Spleen (tissue), 11 donors: ENCODE measurements around the gene SPPL2C. TPM values are rescaled to one million over a fixed set of nuclear protein-coding genes. Genes with fewer than 3 reads are reported as not detected.

Experiments
- DNase-seq: peaks from one replicate; pipeline ENCODE4 v3.0.0-alpha.2; 2020
- H3K27ac ChIP-seq, 8 donors: fragments of 200-600 bp; sonication (generic) in 7 of 8; 1 replicate in 4 of 8; 2 replicates in 4 of 8; pipeline versions ENCODE4 v1.5.0 to v1.8.0; 2016 to 2021; ENCODE audit warnings: inconsistent platforms in 4 of 8, mild to moderate bottlenecking in 4 of 8, moderate library complexity in 1 of 8
- H3K27me3 ChIP-seq, 7 donors: fragments of 200-600 bp; sonication (generic) in 6 of 7; replicated peaks in 1 of 7; 1 replicate in 4 of 7; 2 replicates in 3 of 7; pipeline versions ENCODE4 v1.5.0 to v1.8.0; 2016 to 2021; ENCODE audit warnings: inconsistent platforms in 3 of 7, mild to moderate bottlenecking in 1 of 7
- H3K36me3 ChIP-seq, 6 donors: fragments of 200-600 bp; sonication (generic) in 5 of 6; 1 replicate in 4 of 6; 2 replicates in 2 of 6; pipeline versions ENCODE4 v1.5.0 to v1.8.0; 2016 to 2021; ENCODE audit warnings: inconsistent platforms in 2 of 6
- H3K4me1 ChIP-seq, 6 donors: fragments of 200-600 bp; sonication (generic) in 5 of 6; 1 replicate in 3 of 6; 2 replicates in 3 of 6; pipeline versions ENCODE4 v1.5.0 to v1.8.0; 2016 to 2021; ENCODE audit warnings: inconsistent platforms in 3 of 6
- H3K4me3 ChIP-seq, 8 donors: fragments of 200-600 bp; sonication (generic) in 7 of 8; 1 replicate in 4 of 8; 2 replicates in 4 of 8; pipeline versions ENCODE4 v1.5.0 to v1.8.0; 2016 to 2021; ENCODE audit warnings: inconsistent platforms in 4 of 8, mild to moderate bottlenecking in 4 of 8, moderate library complexity in 2 of 8
- H3K9me3 ChIP-seq, 8 donors: fragments of 200-600 bp; sonication (generic) in 7 of 8; 1 replicate in 4 of 8; 2 replicates in 4 of 8; pipeline versions ENCODE4 v1.5.0 to v1.8.0; 2016 to 2021; ENCODE audit warnings: inconsistent platforms in 4 of 8
- POLR2A ChIP-seq, 3 donors: fragments of 450-650 bp; IDR thresholded peaks; one replicate each; pipeline ENCODE4 v1.5.1; 2017; ENCODE audit warnings: antibody characterized with exemption in 3 of 3, mild to moderate bottlenecking in 1 of 3
- POLR2AphosphoS5 ChIP-seq, 3 donors: sonication (generic); formaldehyde crosslinking; IDR thresholded peaks; one replicate each; pipeline ENCODE4 v1.5.1; 2017; ENCODE audit warnings: antibody characterized with exemption in 3 of 3
- WGBS, 5 donors: extraction: QIAGEN DNeasy Blood & Tissue Kit in 3 of 5; methylation state at CpG; one replicate each; pipeline versions ENCODE4 v1.1.5 to v1.1.7; 2013 to 2018; 5-methylcytosine and 5-hydroxymethylcytosine counted together
- intact Hi-C: fragments of 100-400 bp; cut with DNase I; formaldehyde crosslinking; loops from one replicate; pipeline ENCODE4 v1.15.0; 2023; ENCODE audit warnings: low total_unique reads
- polyA plus RNA-seq, 3 donors: library from polyadenylated mRNA; stranded (reverse); fragments of 200-250 nt; gene quantifications; one replicate each; pipeline ENCODE4 v1.2.1, GENCODE V29; 2013
- total RNA-seq, 7 donors: library from RNA; depleted of rRNA in 3 of 7; stranded (reverse); fragments of >200 nt in 3 of 7; fragmentation: NEBNext Ultra II Directional in 4 of 7; extraction: Animal tissue kit (Norgen Biotek cat#: 25700) in 4 of 7; gene quantifications; one replicate each; pipeline versions ENCODE4 v1.1.0 to v1.2.1, GENCODE V29; 2016 to 2021
- TF ChIP-seq, protein P1 (sequence below), 11 experiments: fragments of 200-600 bp in 7 of 11; fragments of 450-650 bp in 4 of 11; sonication (generic) in 4 of 11; IDR thresholded peaks in 8 of 11; conservative IDR thresholded peaks in 3 of 11; 1 replicate in 7 of 11; 2 replicates in 4 of 11; pipeline versions ENCODE4 v1.4.0 to v1.8.0; 2016 to 2021; ENCODE audit warnings: antibody characterized with exemption in 11 of 11, inconsistent platforms in 4 of 11, mild to moderate bottlenecking in 1 of 11
- donor health status: healthy with polysubstance abuse.
- donor health status: DM: no; HTN: no; CAD: no; lungs with moderate emphysema.
- donor health status: DM: no; HTN: no; CAD: no.
- donor health status: Bipolar disorder and iron deficiency.
- donor health status: healthy.
- donor health status: DM: no; HTN: no; CAD: no.
- donor health status: DM: yes; HTN: yes; CAD: no.

Gene SPPL2C
- total and polyA plus RNA-seq, 10 donors, result not detected

DNA sequence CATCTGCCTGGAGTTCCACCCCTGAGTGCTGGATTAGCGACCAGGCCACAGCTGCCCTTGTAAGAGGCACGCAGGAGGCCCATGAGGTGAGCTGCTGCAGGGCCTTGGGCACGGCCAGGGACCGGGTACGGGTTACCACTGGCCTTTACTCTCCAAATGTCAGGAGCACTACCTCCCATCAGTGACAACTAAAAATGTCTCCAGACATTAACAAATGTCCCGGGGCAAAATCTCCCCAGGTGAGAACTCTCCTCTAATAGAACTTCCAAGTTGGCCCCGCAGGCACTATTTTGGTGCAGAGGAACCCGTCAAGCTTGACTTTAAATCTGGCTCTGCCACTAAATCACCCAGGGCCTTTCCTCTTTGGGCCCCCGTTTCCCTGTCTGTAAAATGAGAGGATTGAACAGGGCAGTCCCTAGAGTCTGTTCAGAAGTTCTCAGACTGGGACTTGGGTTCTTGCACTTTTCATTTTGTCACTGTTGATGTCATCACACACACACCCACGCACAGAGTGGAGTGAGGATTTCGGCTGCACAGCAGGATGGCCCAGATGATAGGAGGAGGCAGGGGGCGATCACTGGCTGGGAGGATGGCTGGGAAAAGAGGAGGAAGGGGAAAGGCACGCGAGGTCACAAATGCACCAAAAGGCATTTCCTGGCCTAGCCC, 25.1 kb downstream of the SPPL2C start:
- Histone ChIP-seq H3K27me3 (peaks cover 0 to 11% (median 0%) of the 10 kb centered on the region in 7 donors), H3K9me3 (no peaks in the 10 kb centered on the region), H3K4me3 (no peak overlapping the region), H3K27ac (peak overlapping the region in 3 of 8 donors; percentile 54 to 60 (median 55)), H3K36me3 (no peaks in the 10 kb centered on the region), H3K4me1 (peaks cover 0 to 24% (median 11%) of the 10 kb centered on the region in 6 donors)
- 64 to 76% (median 68%) methylated on average over 14 of the region's 14 CpGs for WGBS, 5 donors
- no peak for TF ChIP-seq POLR2A (IDR thresholded peaks at IDR 0.05)
- TF ChIP-seq, protein P1, sequence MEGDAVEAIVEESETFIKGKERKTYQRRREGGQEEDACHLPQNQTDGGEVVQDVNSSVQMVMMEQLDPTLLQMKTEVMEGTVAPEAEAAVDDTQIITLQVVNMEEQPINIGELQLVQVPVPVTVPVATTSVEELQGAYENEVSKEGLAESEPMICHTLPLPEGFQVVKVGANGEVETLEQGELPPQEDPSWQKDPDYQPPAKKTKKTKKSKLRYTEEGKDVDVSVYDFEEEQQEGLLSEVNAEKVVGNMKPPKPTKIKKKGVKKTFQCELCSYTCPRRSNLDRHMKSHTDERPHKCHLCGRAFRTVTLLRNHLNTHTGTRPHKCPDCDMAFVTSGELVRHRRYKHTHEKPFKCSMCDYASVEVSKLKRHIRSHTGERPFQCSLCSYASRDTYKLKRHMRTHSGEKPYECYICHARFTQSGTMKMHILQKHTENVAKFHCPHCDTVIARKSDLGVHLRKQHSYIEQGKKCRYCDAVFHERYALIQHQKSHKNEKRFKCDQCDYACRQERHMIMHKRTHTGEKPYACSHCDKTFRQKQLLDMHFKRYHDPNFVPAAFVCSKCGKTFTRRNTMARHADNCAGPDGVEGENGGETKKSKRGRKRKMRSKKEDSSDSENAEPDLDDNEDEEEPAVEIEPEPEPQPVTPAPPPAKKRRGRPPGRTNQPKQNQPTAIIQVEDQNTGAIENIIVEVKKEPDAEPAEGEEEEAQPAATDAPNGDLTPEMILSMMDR (IDR thresholded peaks at IDR 0.05 in 8 of 11, conservative IDR thresholded peaks at IDR 0.05 in 3 of 11), result no peak
- TF ChIP-seq POLR2AphosphoS5 (IDR thresholded peaks at IDR 0.05), result peak in 1 of 3 donors; percentile 45
- intact Hi-C loops, result no loop called here
- DNase-seq, result no peak

DNA sequence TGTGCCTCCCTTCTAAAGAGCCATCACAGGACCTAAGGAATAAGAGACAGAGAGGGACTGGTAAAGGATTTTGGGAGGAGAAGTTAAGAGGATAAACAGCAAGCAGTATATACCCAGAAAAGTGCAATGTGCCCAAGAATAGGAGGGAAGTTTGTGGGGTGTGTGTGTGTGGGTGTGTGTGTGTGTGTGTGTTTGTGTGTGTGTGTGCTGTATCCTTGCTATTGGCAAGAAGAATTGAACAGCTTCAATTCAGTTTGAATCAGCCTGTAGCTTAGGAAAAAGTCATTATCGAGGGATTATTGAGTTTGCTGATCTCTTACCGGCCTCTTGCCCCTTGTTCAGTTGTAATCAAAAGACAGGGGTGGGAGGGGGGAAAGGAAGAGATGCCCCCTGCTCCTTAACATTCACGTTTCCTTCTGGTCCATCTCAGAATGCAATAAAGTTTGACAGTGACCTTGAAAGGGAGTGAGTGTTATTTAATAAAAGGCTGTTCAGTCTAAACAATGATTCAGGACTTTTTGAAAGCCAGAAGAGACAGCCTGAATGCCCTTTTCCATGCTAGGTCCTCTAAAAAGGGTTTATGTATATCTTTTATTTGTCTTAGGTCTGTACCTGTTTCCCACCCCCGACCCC, 25.8 kb downstream of the SPPL2C start:
- H3K27me3 ChIP-seq, result peaks cover 0 to 4% (median 0%) of the 10 kb centered on the region in 7 donors
- H3K9me3 ChIP-seq, result no peaks in the 10 kb centered on the region
- no peak for TF ChIP-seq POLR2A (IDR thresholded peaks at IDR 0.05)
- TF ChIP-seq, protein P1 (IDR thresholded peaks at IDR 0.05 in 8 of 11, conservative IDR thresholded peaks at IDR 0.05 in 3 of 11), result no peak
- intact Hi-C loops, result no loop called here
- no peak for DNase-seq
- H3K36me3 ChIP-seq, result no peaks in the 10 kb centered on the region
- 42 to 54% (median 47%) methylated on average over 4 of the region's 4 CpGs for WGBS, 5 donors
- H3K27ac ChIP-seq, result peak overlapping the region in 3 of 8 donors; percentile 54 to 60 (median 55)
- peaks cover 0 to 24% (median 11%) of the 10 kb centered on the region in 6 donors for H3K4me1 ChIP-seq
- no peak overlapping the region for H3K4me3 ChIP-seq

DNA sequence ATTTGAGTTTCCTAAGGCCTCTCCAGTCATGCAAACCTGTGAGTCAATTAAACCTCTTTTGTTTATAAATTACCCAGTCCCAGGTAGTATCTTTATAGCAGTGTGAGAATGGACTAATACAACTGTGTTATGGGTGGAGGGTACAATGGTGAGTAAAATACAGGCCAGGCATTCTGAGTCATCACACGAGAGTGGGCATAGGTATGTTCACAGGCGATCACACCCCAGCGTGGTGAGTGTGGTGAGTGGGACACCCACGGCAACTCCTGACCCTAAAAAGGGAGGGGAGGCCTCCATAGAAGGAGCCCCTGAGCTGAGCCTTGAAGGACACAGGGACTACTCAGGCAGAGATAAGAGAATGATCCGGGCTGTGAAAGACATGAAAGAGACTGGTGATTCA, 27.0 kb downstream of the SPPL2C start:
- Histone ChIP-seq H3K4me1 (peaks cover 0 to 24% (median 11%) of the 10 kb centered on the region in 6 donors), H3K27ac (no peak overlapping the region), H3K9me3 (no peaks in the 10 kb centered on the region), H3K27me3 (peaks cover 0 to 4% (median 0%) of the 10 kb centered on the region in 7 donors), H3K4me3 (no peak overlapping the region), H3K36me3 (no peaks in the 10 kb centered on the region)
- intact Hi-C loops, result no loop called here
- DNase-seq, result no peak
- TF ChIP-seq POLR2AphosphoS5 (IDR thresholded peaks at IDR 0.05) (no peak), POLR2A (IDR thresholded peaks at IDR 0.05) (no peak)
- TF ChIP-seq, protein P1 (IDR thresholded peaks at IDR 0.05 in 8 of 11, conservative IDR thresholded peaks at IDR 0.05 in 3 of 11), result no peak
- WGBS, 5 donors, result 80 to 87% (median 84%) methylated on average over 5 of the region's 5 CpGs

DNA sequence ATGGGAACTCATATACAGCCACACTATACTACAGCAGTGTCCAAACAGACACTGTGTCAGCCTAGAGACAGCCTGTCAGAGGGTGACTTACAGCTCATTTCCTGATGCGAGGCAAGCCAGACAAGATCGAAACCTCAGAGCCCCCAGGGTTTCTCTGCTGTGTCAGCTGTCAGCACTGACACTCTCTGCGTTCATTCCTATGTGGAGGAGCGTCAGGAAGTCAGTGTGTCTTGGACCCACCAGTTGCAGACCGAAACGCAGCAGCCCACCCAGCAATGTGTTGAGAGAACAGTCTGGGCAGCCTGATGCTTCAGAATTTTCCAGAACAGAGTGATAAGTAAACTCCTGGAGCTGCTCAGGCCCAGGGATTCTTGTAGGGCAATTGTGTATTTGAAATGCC, 29.0 kb downstream of the SPPL2C start:
- 3 to 6% (median 4%) methylated on average over 6 of the region's 6 CpGs for WGBS, 5 donors
- Histone ChIP-seq H3K4me3 (no peak overlapping the region), H3K9me3 (peaks cover 0 to 4% (median 0%) of the 10 kb centered on the region in 8 donors), H3K4me1 (peaks cover 0 to 24% (median 11%) of the 10 kb centered on the region in 6 donors), H3K27me3 (peaks cover 0 to 6% (median 0%) of the 10 kb centered on the region in 7 donors), H3K27ac (peak overlapping the region in 5 of 8 donors; percentile 2 to 40 (median 33)), H3K36me3 (no peaks in the 10 kb centered on the region)
- intact Hi-C loops, result no loop called here
- no peak for DNase-seq
- TF ChIP-seq, protein P1 (IDR thresholded peaks at IDR 0.05 in 8 of 11, conservative IDR thresholded peaks at IDR 0.05 in 3 of 11), result no peak
- TF ChIP-seq POLR2AphosphoS5 (IDR thresholded peaks at IDR 0.05) (no peak), POLR2A (IDR thresholded peaks at IDR 0.05) (no peak)
